H1 (cell line): ENCODE results near the gene SORCS3. TPM values are rescaled to one million over a fixed set of nuclear protein-coding genes. Genes with fewer than 3 reads are reported as not detected.

Experiments
- CTCF ChIA-PET: fragments of 300-600 bp; sonication (Branson Sonifier 250); formaldehyde crosslinking; loops from one replicate; lab custom pipeline; 2021; ENCODE audit not compliant: partially characterized antibody; lab: Charles Lee
- POLR2A ChIA-PET: fragments of 300-600 bp; sonication (Branson Sonifier 250); formaldehyde crosslinking; loops from one replicate; lab custom pipeline; 2021; ENCODE audit warnings: inconsistent platforms; ENCODE audit not compliant: partially characterized antibody; lab: Charles Lee
- DNase-seq, 2 experiments: peaks; one replicate each; pipeline versions ENCODE4 v3.0.0 to v3.0.0-alpha.2; 2010 to 2022; ENCODE audit warnings: low spot score in 2 of 2, low read depth in 1 of 2, mixed read lengths in 1 of 2
- FAIRE-seq: peaks from 2 replicates; lab custom pipeline; 2011; peaks lifted over from hg19 to GRCh38; lab: Jason Lieb, UNC
- H2AFZ ChIP-seq: 2 replicates; pipeline ENCODE4 v1.8.1; 2012; ENCODE audit warnings: low read length, inconsistent platforms
- H2AK5ac ChIP-seq: 2 replicates; pipeline ENCODE4 v1.6.1; 2013; ENCODE audit warnings: low read depth, low read length
- H2BK120ac ChIP-seq: replicated peaks from 2 replicates; pipeline ENCODE3; 2013; ENCODE audit warnings: low read depth, low read length, inconsistent platforms
- H2BK12ac ChIP-seq: 2 replicates; pipeline ENCODE4 v1.6.1; 2013; ENCODE audit warnings: low read depth, low read length
- H2BK15ac ChIP-seq: 2 replicates; pipeline ENCODE4 v1.6.1; 2013; ENCODE audit warnings: low read length
- H2BK20ac ChIP-seq: 2 replicates; pipeline ENCODE4 v1.6.1; 2013; ENCODE audit warnings: low read length
- H2BK5ac ChIP-seq: 2 replicates; pipeline ENCODE4 v1.6.1; 2013; ENCODE audit warnings: low read depth, low read length
- H3K14ac ChIP-seq: 2 replicates; pipeline ENCODE4 v1.6.1; 2013; ENCODE audit warnings: inconsistent platforms; ENCODE audit not compliant: insufficient read length
- H3K18ac ChIP-seq: 2 replicates; pipeline ENCODE4 v1.6.1; 2013; ENCODE audit warnings: low read length; ENCODE audit errors: extremely low read depth
- H3K23ac ChIP-seq: 2 replicates; pipeline ENCODE4 v1.6.1; 2013; ENCODE audit warnings: inconsistent platforms; ENCODE audit not compliant: insufficient read length
- H3K23me2 ChIP-seq: 2 replicates; pipeline ENCODE4 v1.6.1; 2013; ENCODE audit warnings: low read depth, low read length
- H3K27ac ChIP-seq: 2 replicates; pipeline ENCODE4 v1.6.1; 2011; ENCODE audit warnings: low read depth, low read length, inconsistent platforms
- H3K27me3 ChIP-seq, 4 experiments: replicated peaks in 1 of 4; 1 replicate in 1 of 4; 2 replicates in 3 of 4; pipeline versions ENCODE4 v1.6.1 to v1.8.1; 2011 to 2013; ENCODE audit warnings: low read length in 3 of 4, mild to moderate bottlenecking in 3 of 4, inconsistent platforms in 2 of 4, mixed read lengths in 2 of 4, moderate library complexity in 1 of 4; ENCODE audit not compliant: control insufficient read depth in 3 of 4, insufficient read depth in 3 of 4; ENCODE audit errors: extremely low read depth in 1 of 4
- H3K36me3 ChIP-seq, 4 experiments: 2 replicates each; pipeline versions ENCODE4 v1.6.1 to v1.8.1; 2011 to 2013; ENCODE audit warnings: mild to moderate bottlenecking in 4 of 4, low read length in 3 of 4, moderate library complexity in 2 of 4, control low read depth in 1 of 4, inconsistent platforms in 1 of 4; ENCODE audit not compliant: insufficient read depth in 4 of 4, control insufficient read depth in 2 of 4
- H3K4ac ChIP-seq: replicated peaks from 2 replicates; pipeline ENCODE3; 2013; ENCODE audit warnings: low read length, low read depth, mixed read lengths, inconsistent platforms; ENCODE audit not compliant: insufficient read length
- H3K4me1 ChIP-seq, 4 experiments: replicated peaks in 1 of 4; 1 replicate in 1 of 4; 2 replicates in 3 of 4; pipeline versions ENCODE4 v1.6.1 to v1.8.1; 2011 to 2013; ENCODE audit warnings: low read length in 3 of 4, inconsistent platforms in 2 of 4, mixed read lengths in 1 of 4; ENCODE audit not compliant: insufficient read depth in 4 of 4, control insufficient read depth in 3 of 4
- H3K4me2 ChIP-seq, 2 experiments: 2 replicates each; pipeline versions ENCODE4 v1.6.1 to v1.8.1; 2011 to 2013; ENCODE audit warnings: low read depth in 2 of 2, low read length in 2 of 2, control low read depth in 1 of 2, inconsistent platforms in 1 of 2, mild to moderate bottlenecking in 1 of 2; ENCODE audit not compliant: insufficient read depth in 1 of 2
- H3K4me3 ChIP-seq, 4 experiments: fragments of 200-600, 300-600 bp in 1 of 4; sonication (generic), shearing (Covaris generic), sonication (Bioruptor Twin) in 1 of 4; 2 replicates each; pipeline versions ENCODE4 v1.5.1 to v1.8.1; 2011 to 2016; ENCODE audit warnings: low read length in 4 of 4, low read depth in 3 of 4, control low read depth in 2 of 4, inconsistent platforms in 2 of 4, mild to moderate bottlenecking in 2 of 4, mixed read lengths in 1 of 4, moderate library complexity in 1 of 4; ENCODE audit not compliant: insufficient read depth in 2 of 4; ENCODE audit errors: extremely low read depth in 1 of 4
- H3K56ac ChIP-seq: replicated peaks from 2 replicates; pipeline ENCODE3; 2013; ENCODE audit warnings: low read depth, mild to moderate bottlenecking, mixed read lengths, low read length, inconsistent platforms; ENCODE audit not compliant: insufficient read length
- H3K79me1 ChIP-seq: 2 replicates; pipeline ENCODE4 v1.6.1; 2013; ENCODE audit warnings: low read depth, low read length, control low read depth
- H3K79me2 ChIP-seq, 2 experiments: 2 replicates each; pipeline versions ENCODE4 v1.6.1 to v1.8.1; 2012 to 2013; ENCODE audit warnings: low read length in 2 of 2, mild to moderate bottlenecking in 2 of 2, inconsistent platforms in 1 of 2; ENCODE audit not compliant: insufficient read depth in 2 of 2, control insufficient read depth in 1 of 2
- H3K9ac ChIP-seq, 4 experiments: replicated peaks in 1 of 4; 1 replicate in 1 of 4; 2 replicates in 3 of 4; pipeline versions ENCODE4 v1.6.1 to v1.8.1; 2011 to 2013; ENCODE audit warnings: low read depth in 3 of 4, low read length in 3 of 4, control low read depth in 2 of 4, mild to moderate bottlenecking in 2 of 4, moderate library complexity in 2 of 4, inconsistent platforms in 1 of 4; ENCODE audit errors: extremely low read depth in 1 of 4
- H3K9me3 ChIP-seq, 2 experiments: 2 replicates each; pipeline versions ENCODE4 v1.6.1 to v1.8.1; 2012 to 2013; ENCODE audit warnings: mild to moderate bottlenecking in 2 of 2, moderate library complexity in 2 of 2, control low read depth in 1 of 2, inconsistent platforms in 1 of 2, low read depth in 1 of 2, low read length in 1 of 2, mixed read lengths in 1 of 2; ENCODE audit not compliant: insufficient read depth in 2 of 2
- H4K20me1 ChIP-seq, 2 experiments: replicated peaks in 1 of 2; 2 replicates each; pipeline versions ENCODE3 to v1.8.1; 2011 to 2013; ENCODE audit warnings: inconsistent platforms in 2 of 2, low read length in 2 of 2, mild to moderate bottlenecking in 1 of 2; ENCODE audit not compliant: insufficient read depth in 2 of 2, control insufficient read depth in 1 of 2
- H4K5ac ChIP-seq: 2 replicates; pipeline ENCODE4 v1.6.1; 2013; ENCODE audit warnings: low read length, low read depth, mixed read lengths, inconsistent platforms; ENCODE audit not compliant: insufficient read length
- H4K8ac ChIP-seq: 2 replicates; pipeline ENCODE4 v1.8.0; 2013; ENCODE audit warnings: mild to moderate bottlenecking, moderate library complexity, low read length, inconsistent platforms; ENCODE audit not compliant: insufficient read depth; ENCODE audit errors: extremely low read depth
- H4K91ac ChIP-seq: replicated peaks from 2 replicates; pipeline ENCODE3; 2013; ENCODE audit warnings: low read length, mixed read lengths, inconsistent platforms; ENCODE audit not compliant: insufficient read length
- BACH1 ChIP-seq: IDR thresholded peaks from 2 replicates; pipeline ENCODE4 v1.6.1; 2012; ENCODE audit warnings: low read length, improper control_type of control experiment
- NANOG ChIP-seq: IDR thresholded peaks from 2 replicates; pipeline ENCODE4 v1.6.1; 2011; ENCODE audit warnings: low read length, low read depth, mild to moderate bottlenecking, inconsistent platforms; ENCODE audit not compliant: insufficient read depth, poor library complexity, severe bottlenecking
- WGBS, 2 experiments: shearing (Covaris generic) in 1 of 2; methylation state at CpG; one replicate each; pipeline versions ENCODE4 v1.1.6 to v1.1.7; 2013 to 2015; ENCODE audit warnings: low lambda C conversion rate in 2 of 2, mixed read lengths in 2 of 2, inconsistent platforms in 1 of 2, low coverage in 1 of 2, missing lambda C conversion rate in 1 of 2; ENCODE audit not compliant: insufficient replicate concordance in 2 of 2, insufficient coverage in 1 of 2, insufficient read length in 1 of 2; ENCODE audit errors: extremely low coverage in 1 of 2, missing lambda C conversion rate in 1 of 2; 5-methylcytosine and 5-hydroxymethylcytosine counted together
- polyA plus RNA-seq, 7 experiments: library from polyadenylated mRNA; depleted of rRNA in 3 of 7; stranded (reverse) in 5 of 7; unstranded in 2 of 7; fragments of >200 nt in 5 of 7; fragments of 200-250 nt in 2 of 7; gene quantifications; 1 replicate in 5 of 7; 2 replicates in 1 of 7; 4 replicates in 1 of 7; pipeline versions ENCODE4 v1.2.1 to v1.2.3, GENCODE V29; 2011 to 2013; ENCODE audit warnings: missing spikeins in 2 of 7, mixed read lengths in 2 of 7
- total RNA-seq: library from RNA; stranded (reverse); fragmentation: NEBNext Ultra II Directional; extraction: Animal tissue kit (Norgen Biotek cat#: 25700); gene quantifications from 2 replicates; pipeline ENCODE4 v1.2.1, GENCODE V29; 2021

Gene SORCS3
- total and polyA plus RNA-seq, 2 of the 8 experiments (the other 6 are each of a cell fraction or from before 2014, with no cell fraction given), result 0.26 to 0.88 TPM

- no peak overlapping the region for H3K56ac ChIP-seq
- H2BK5ac ChIP-seq, result no peak overlapping the region
- peaks cover 0 to 3% (median under 1%) of the 10 kb centered on the region in 4 experiments; a peak in 2 of 7 replicates for H3K4me1 ChIP-seq
- no peak overlapping the region for H3K27ac ChIP-seq
- H4K91ac ChIP-seq, result no peak overlapping the region
- H3K23ac ChIP-seq, result no peak overlapping the region
- no peaks in the 10 kb centered on the region for H3K9me3 ChIP-seq
- no peaks in the 10 kb centered on the region for H3K27me3 ChIP-seq
- H3K4me2 ChIP-seq, result no peak overlapping the region
- no peak overlapping the region for H2AFZ ChIP-seq
- H3K18ac ChIP-seq, result no peak overlapping the region
- POLR2A ChIA-PET, result no interaction called here
- H2AK5ac ChIP-seq, result no peak overlapping the region
- no peak overlapping the region for H2BK12ac ChIP-seq
- no peaks in the 10 kb centered on the region for H3K79me1 ChIP-seq
- TF ChIP-seq BACH1 (no peak), NANOG (no peak)
- TF ChIP-seq, all 59 proteins: peak for 0
- 88% methylated on average over 1 of the region's 1 CpG; no CpG with 5 or more reads in 1 of the 2 experiments for WGBS, 2 experiments
- H3K4ac ChIP-seq, result no peak overlapping the region
- no peak overlapping the region for H4K8ac ChIP-seq
- H4K5ac ChIP-seq, result no peak overlapping the region
- no peak overlapping the region for H3K14ac ChIP-seq
- H2BK15ac ChIP-seq, result no peak overlapping the region
- no peak overlapping the region for H3K4me3 ChIP-seq
- H3K9ac ChIP-seq, result no peak overlapping the region
- no peaks in the 10 kb centered on the region for H4K20me1 ChIP-seq
- CTCF ChIA-PET, result interaction anchor here (0.7 to 2.0 kb wide), 4 partner anchors 10 to 131 kb away, joined by 3 to 8 read pairs (median 4); no protein-coding TSS in a partner anchor
- no peak for DNase-seq
- no peak for FAIRE-seq
- H3K36me3 ChIP-seq, result no peaks in the 10 kb centered on the region
- H2BK120ac ChIP-seq, result no peak overlapping the region
- no peaks in the 10 kb centered on the region for H3K23me2 ChIP-seq
- H2BK20ac ChIP-seq, result no peak overlapping the region
- H3K79me2 ChIP-seq, result no peaks in the 10 kb centered on the region
Measured at GRCh38 chr10:104780946-104781595, 140.0 kb downstream of the SORCS3 start.
